HG02571 (cell line): Measurements from ENCODE around the gene GTPBP8.

Source experiments
- ATAC-seq: cut with Tn5 transposase; IDR thresholded peaks from one replicate; pipeline ENCODE4 v1.9.1; 2021; ENCODE audit warnings: mild to moderate bottlenecking, moderate library complexity; ENCODE audit not compliant: unreplicated experiment

The GTPBP8 gene

DNA sequence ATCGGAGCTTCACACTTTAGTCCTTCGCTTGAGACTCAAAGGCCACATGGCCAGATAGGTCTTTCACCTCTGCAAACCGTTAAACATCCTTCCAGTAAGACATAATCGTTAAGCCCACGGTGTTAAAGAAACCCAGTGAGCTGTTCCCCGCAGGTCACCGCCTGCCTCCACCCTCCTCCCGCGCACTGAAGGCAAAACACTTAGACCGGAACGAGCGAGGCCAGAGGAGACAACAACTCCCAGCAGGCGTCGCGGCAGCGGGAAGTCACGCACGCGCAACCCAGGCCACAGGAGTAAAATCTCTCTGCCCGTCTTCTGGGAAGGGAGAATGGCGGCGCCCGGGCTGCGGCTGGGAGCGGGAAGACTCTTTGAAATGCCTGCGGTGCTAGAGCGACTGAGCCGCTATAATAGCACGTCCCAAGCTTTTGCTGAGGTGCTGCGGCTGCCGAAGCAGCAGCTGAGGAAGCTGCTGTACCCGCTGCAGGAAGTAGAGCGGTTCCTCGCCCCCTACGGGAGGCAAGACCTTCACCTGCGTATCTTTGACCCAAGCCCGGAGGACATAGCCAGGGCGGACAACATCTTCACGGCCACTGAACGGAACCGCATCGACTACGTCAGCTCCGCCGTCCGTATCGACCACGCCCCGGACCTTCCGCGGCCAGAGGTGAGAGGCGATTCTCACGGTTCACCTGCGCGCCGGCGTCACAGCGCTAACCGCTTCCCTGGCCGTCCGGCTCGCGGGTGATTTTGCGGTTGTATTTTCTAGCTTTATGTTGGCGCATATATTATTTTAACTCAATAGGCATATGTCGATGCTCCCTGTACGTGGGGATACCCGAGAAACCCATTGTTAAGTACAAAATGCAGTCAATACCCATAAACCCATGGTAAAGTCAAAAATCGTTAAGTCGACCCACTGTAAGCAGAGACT, at the start of gene GTPBP8:
Gene GTPBP8, plus strand, starts transcription at position 313 of the 931 bp plus-strand sequence. Its CDS starts 16 bp downstream, at position 329.
- peak; percentile 92 for ATAC-seq

DNA sequence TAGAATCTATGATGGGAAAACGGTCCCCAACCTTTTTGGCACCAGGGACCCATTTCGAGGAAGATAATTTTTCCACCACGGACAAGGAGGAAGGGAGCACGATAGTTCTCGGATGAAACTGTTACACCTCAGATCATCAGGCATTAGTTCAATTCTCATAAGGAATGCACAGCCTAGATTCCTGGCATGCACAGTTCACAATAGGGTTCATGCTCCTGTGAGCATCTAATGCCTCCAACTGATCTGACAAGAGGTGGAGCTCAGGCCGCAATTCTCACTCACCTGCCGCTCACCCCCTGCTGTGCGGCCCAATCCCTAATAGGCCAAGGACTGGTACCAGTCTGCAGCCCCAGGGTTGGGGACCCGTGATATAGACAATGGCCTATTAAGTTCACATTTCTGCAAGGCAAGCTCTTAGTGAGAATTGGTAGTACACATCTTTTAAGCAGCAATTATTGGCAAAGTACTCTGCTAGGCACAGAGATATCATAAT, 42.4 kb upstream of the GTPBP8 start:
- ATAC-seq = no peak

DNA sequence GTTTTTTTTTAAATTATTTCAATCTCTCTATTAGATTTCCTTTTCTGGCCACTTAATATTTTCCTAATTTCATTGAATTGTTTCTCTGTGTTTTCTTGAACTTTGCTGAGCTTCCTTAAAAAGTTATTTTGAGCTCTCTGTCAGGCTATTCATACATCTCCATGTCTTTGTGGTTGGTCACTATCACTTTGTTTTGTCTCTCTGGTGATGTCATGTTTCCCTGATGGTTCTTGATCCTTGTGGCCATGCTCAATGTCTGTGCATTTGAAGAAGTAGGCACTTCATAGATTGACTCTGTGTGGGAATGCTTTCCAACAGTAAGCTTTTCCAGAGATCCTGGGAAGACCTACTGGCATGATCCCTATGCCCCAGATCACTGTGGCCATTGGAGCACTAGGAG, 34.4 kb upstream of the GTPBP8 start:
- ATAC-seq = no peak

DNA sequence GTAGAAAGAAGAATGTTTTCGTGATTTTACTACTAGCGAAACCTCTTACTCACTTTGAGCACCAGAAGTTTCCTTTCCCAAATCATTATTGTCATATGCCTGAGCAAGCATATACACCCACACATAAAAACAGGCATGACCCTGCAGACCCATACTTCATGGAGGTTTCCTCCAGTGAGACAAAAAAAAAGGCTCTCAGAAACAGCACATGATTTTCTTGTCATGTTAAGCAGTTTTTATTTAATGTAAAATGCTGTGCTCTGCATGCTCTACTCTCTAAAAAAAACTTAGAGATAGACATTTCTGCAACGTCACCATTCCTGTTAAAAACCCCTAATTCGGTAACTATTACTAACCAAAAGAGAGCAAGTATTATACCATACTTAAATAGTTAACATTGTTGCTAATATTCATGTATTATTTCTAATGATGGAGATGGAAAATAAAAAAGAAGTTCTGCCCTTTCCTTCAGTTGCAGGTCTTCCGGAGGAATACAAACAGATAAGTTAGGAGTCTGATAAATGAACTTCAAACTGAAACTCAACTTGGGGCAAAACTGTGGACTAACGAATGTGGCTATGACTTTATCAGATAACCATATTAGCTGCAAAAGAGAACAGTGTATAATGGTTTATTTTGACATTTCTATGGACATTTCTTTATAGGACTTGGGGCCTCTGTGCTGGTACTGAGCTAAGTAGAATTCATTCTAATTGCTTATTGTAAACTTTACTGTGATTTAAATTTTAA, 31.8 kb upstream of the GTPBP8 start:
- ATAC-seq = peak; percentile 68

DNA sequence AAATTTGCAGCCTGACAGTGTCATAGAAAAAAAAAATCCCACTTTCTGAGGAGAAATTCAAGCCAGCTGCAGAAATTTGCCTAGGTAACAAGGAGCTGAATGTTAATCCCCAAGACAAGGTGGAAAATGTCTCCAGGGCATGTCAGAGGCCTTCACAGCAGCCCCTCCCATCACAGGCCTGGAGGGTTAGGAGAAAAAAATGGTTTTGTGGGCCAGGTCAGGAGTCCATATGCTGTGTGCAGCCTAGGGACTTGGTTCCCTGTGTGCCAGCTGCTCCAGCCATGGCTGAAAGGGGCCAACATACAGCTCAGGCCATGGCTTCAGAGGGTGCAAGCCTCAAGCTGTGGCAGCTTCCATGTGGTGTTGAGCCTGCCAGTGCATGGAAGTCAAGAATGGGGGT, 27.1 kb upstream of the GTPBP8 start:
- no peak for ATAC-seq

DNA sequence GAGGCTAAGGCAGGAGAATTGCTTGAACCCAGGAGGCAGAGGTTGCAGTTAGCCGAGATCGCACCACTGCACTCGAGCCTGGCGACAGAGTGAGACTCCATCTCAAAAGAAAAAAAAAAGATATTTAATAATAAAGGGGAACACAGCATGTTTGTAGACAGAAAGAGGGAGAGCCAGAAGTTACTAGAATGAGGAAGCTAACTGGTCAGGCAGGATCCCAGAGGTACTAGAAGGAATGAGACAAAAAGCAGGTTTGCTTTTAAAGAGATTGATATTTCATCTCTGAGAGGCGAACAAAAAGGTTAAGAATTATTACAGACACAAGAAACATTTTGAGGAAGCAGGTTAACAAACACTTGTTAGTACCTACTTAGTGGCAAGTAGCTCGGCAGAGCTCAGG, 25.1 kb upstream of the GTPBP8 start:
- no peak for ATAC-seq

DNA sequence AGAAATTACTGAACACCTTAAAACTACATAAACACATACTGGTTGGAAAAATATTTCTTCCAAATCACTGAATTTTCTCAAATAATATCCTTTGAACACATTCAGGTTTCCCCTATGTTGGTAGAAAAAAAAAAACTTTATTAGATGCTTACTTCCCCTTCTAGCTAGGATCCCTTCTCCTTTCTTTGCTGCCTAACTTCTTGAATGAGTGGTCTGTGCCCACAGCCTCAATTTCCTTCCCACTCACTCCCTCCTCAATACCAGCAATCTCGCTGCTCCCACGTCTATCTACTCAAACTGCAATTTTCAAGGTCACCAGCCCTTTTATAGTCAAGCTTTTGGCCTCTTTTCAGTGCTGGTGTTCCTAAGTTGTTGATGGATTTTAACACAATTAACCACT, 24.2 kb upstream of the GTPBP8 start:
- no peak for ATAC-seq

DNA sequence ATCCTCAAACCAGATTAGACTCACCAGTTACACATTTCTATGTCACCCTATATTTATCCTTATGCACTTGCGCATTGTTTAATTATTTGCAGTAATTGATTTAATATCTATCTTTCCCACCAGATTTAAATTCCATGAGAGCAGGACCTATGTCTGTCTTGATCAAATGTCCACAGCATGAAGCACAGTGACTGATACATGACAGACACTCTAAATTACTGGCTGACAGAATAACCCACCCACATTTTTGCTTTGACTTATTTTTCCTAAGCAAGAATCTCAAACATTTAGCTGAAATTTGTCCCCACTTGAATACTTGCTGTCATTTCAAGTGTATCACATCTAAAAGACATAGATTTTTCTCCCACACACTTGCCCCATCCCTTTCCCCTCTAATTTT, 23.4 kb upstream of the GTPBP8 start:
- ATAC-seq = no peak

DNA sequence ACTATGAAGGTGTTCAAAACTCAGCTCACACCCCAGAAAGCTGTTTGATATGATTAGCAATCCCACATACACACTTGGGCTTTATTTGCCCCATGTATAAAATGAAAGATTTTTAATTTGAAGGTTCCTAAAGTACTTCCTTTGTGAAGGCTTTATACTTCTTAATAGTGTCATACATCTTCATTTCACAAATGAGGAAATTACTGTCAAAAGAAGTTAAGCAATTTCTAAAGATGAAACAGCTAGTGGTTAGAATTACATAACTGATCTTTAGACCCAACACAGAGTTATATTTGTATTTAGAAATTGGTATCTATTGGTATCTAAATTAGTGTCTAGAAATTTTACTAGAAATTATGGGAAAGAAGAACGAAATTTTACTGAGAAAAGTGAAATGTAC, 23.0 kb upstream of the GTPBP8 start:
- ATAC-seq = no peak

DNA sequence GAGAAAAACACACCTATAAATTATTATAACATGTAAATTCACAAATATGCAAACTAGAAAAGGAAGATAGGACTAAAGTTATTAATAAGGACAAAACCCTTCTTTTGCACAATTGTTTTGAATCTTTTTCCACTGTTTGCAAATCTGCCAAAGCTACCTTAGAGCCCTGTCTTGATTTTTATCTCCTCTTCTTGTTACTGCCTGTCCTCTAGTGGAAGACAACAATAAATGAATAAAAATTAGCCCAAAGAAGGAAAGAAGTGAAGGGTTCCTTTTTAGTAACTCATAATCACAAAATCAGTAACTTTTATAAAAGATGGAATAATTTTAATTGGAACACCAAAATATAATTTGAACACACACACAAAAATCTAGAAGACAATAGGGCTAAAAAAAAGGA, 18.6 kb upstream of the GTPBP8 start:
- ATAC-seq = no peak

DNA sequence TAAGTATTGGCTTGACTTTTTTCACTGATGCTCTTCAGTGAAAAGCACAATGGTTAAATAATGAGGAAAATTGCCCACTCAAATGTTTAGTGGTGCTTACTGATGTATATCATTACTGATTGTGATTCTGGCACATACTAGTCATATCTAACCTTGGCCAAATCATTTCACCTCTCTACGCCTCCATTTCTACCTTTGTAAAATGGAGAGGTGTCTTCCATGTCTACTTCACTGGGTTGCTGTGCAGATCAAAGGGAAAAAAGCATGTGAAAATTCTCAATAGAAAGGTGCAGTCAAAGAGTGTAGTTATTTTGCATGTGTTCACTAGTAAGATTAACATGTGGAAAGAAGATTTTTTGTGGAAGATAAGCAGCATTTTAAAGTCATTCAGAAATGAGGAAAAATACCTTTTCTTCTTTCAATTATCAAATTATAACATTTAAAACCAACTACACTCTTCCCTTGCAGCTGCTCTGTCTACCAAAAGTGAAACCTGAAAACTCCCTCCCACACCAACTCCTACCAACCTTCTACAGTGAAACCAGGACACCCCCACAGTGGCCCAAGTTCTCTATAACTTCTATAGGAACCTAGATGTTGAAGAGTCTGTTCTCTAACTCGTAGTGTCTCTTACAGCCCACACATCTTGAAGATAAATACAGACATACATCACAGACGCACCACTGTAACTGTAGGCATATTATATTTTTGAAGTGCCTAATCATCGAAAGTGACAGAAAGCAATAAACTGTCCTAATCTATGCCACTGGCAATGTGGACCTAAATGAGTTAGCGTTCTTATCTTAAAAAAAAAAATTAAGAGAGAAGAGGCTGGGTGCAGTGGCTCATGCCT, 17.2 kb upstream of the GTPBP8 start:
- ATAC-seq = peak; percentile 90

DNA sequence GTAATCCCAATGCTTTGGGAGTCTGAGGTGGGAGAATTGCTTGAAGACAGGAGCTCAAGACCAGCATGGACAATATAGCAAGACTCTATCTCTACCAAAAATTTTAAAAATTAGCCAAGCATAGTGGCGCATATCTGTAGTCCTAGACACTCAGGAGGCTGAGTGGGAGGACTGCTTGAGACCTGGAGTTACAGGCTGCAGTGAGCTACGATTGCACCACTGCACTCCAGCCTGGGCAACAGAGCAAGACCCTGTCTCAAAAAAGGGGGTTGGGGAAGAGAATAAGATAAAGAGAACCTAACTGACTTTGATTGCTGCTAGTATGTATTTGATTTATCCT, 16.6 kb upstream of the GTPBP8 start:
- peak; percentile 39 for ATAC-seq

DNA sequence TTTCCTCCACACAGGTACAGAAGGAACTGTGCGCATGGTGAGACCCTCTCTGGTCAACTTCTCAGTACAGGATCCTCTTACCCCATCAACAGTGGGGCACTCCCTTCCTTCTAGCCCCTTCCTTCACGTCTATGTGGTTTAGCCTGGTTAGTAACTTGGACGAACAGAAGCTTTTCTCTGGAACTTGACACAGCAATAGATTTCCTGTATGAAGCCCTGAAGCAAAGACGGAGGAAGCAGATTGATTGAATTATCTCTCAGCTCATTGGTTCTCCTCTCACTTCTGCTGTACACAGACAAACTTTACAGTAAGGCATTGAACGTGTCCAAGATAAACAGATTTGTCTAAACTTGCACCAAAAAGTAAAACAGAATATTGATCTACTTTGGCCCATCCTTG, 15.9 kb upstream of the GTPBP8 start, which contains the start of gene CD200R1:
Gene CD200R1, minus strand, starts transcription at position 210 of the 400 bp plus-strand sequence. CDS start 246 bp downstream, outside the sequence.
- ATAC-seq = no peak

DNA sequence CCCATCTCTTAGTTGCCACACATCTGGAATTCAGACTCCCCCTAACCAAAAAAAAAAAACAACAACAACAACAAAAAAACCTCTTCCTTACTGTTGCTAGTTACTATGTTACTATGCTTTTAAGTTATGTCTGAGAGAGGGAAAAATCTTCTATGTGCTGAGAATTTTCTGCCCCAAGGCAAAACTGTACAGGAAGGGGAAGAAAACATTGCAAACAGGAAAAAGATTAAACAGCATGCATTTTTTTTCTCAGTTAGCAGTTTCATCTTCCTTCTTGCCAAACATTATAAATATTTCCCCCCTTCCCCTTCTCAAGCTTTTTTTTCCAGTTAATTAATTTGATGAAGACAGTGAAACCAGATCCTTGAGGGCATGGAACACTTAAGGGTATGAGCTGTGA, 14.8 kb upstream of the GTPBP8 start:
- no peak for ATAC-seq

DNA sequence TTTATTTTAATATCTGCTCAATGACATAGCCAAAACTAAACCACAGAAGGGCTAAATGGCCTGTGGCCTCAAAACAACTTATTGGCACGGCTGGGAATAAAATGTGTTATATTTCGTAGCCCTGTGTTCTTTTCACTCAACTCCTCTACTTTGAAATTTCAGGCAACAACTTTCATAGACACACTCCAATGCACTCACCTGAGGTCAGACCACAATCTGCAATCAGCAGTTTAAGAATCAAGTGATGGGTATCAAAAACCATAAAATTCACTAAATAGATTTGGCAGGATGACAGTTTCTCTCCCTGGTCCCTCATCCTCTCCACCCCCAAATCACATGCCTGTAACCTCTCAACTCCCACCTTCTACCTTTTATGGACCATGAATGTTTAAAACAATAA, 13.8 kb upstream of the GTPBP8 start:
- no peak for ATAC-seq

DNA sequence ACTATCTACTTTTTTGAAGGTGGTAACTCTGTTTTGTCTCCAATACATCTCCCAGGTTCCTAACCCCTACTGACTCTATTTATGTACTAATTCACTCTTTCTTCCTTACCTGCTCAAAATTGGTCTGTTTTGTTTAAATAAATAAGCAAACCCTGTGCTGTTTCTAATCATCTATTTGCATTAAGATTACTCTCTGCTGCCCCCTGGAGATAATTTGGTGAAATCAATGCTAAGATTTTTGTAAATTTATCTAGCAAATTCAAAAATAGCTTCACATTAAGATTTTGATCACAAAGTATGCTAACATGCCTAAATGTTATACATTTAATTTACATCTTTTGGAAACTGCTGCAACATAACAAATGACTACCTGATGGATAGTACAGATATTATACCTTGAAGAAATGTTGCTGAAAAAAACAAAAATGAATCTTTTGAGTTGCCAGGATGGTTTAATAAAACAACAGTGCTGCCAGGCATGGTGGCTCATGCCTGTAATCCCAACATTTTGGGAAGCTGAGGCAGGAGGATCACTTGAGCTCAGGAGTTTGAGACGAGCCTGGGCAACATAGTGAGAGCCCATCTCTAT, 11.4 kb upstream of the GTPBP8 start:
- no peak for ATAC-seq

DNA sequence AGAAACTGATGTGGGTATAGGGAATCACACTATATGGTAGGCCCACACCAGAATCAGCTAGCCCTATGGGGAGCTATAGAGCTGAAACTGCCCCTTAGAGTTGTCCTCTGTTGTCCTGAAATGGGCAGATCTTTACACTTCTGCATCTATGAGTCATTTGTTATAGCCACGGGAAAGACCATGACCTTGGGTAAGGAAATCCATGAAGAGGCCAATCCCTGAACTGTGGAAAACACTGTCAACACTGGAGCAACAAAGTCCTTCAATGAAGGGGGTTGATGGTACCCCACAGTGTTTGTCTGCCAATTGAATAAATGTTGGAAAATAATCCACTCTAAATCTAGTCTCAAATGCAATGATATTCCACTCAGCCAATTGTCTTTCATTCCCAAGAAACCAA, 10.7 kb upstream of the GTPBP8 start:
- ATAC-seq = no peak

DNA sequence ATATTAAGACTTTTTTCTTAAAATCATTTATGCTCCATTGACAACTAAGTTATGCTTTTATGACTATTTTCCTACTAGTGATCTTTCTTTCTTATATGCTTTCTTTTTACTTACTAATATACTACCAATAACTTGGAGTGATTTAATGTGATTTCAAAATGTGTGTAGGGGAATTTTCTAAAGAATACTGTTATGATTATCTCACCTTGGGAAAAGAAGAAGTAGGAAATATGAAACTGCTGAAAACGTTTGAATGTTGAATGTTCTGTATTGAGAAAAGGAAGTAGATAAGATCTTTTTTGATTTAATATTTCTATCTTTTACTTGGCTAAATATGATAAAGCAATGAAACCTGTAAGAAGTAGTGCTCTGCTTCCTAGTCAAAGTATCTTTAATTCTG, 8.1 kb upstream of the GTPBP8 start:
- no peak for ATAC-seq

DNA sequence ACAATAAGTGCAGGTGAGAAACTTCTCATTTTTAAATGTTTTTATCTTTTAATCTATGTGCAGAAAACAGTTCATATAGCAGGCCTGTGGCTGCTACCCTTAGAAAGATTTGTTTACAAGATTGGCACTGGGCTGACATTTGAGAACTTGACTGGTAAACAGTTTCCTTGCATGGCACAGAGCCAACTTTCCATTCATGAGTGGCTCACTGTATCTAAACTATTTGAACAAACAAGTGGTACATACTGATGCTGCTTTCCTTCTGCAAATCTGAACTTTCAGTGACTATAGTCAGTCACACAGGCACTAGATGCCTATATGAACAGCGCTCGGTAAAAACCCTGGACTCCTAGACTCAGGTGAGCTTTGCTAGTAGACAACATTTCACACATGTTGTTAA, 6.3 kb upstream of the GTPBP8 start:
- ATAC-seq = no peak

DNA sequence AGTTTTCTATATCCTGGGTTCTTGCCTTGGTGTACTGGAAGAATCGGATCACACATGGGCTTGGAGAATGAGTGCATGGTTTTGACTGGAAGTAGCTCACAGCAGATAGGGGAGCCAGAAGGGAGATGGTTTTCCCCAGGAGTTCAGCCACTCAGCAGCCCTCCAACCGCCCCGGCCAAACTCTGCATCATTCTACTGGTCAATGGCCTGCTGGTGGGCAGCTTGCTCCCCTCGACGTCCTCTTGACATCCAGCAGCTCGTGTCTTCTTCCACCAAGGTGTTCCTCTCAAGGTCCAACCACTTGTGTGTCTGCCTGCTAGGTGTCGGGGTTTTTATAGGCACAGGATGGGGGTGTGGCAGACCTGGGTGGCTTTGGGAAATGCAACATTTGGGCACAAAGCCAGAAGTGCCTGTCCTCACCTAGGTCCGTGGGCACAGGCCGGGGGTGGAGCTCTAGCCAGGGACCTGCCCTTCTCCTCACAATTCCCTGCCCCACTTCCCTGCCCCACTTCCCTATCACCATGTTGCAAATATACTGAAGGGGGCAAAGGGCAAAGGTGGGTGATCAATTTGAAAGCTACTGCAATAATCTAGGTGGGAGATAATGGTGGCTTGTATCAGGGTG, 3.0 kb upstream of the GTPBP8 start:
- ATAC-seq = no peak
